GM12878 (cell line): Measurements from ENCODE around the gene SCYGR3. TPM values are rescaled to one million over a fixed set of nuclear protein-coding genes. Genes with fewer than 3 reads are reported as not detected.

Source experiments
- ATAC-seq: fragments of 200-7000 bp; cut with Tn5 transposase; 3 replicates; pipeline ENCODE4 v1.9.1; 2020; ENCODE audit warnings: mild to moderate bottlenecking, moderate library complexity
- BruUV-seq: library from RNA; stranded (reverse); fragments of 400-500 nt; replicated peaks from 2 replicates; lab custom pipeline; 2021; lab: Mats Ljungman, UMichigan
- CTCF ChIA-PET: fragments of 300-600 bp; sonication (Branson Sonifier 250); formaldehyde crosslinking; extraction: SDS; loops from one replicate; lab custom pipeline; 2021; ENCODE audit warnings: inconsistent platforms; lab: Yijun Ruan, JAX
- POLR2A ChIA-PET: fragments of 350-600 bp; formaldehyde crosslinking; extraction: SDS; loops from one replicate; lab custom pipeline; 2021; ENCODE audit warnings: inconsistent platforms; lab: Charles Lee
- RAD21 ChIA-PET: fragments of 300-600 bp; sonication (Branson Sonifier 250); formaldehyde crosslinking; loops from one replicate; lab custom pipeline; 2023; ENCODE audit warnings: antibody characterized with exemption; ENCODE audit not compliant: unreplicated experiment; lab: Charles Lee
- SMC1A ChIA-PET: fragments of 300-600 bp; sonication (Branson Sonifier 250); formaldehyde crosslinking; loops from one replicate; lab custom pipeline; 2023; ENCODE audit not compliant: unreplicated experiment, uncharacterized antibody; lab: Charles Lee
- DNase-seq: peaks from one replicate; pipeline ENCODE4 v3.0.0-alpha.2; 2011; ENCODE audit warnings: low read depth, low spot score
- FAIRE-seq: peaks from 3 replicates; lab custom pipeline; 2011; peaks lifted over from hg19 to GRCh38; lab: Jason Lieb, UNC
- H2AFZ ChIP-seq: 2 replicates; pipeline ENCODE4 v1.6.0; 2011; ENCODE audit warnings: low read depth, low read length, control low read depth; ENCODE audit not compliant: control insufficient read depth
- H3K27ac ChIP-seq: 2 replicates; pipeline ENCODE4 v1.5.1; 2011; ENCODE audit warnings: control low read depth; ENCODE audit not compliant: control insufficient read depth, insufficient read depth
- H3K27me3 ChIP-seq, 2 experiments: replicated peaks in 1 of 2; 2 replicates each; pipeline versions ENCODE4 v1.6.0 to v1.6.1; 2011; ENCODE audit warnings: low read length in 1 of 2; ENCODE audit not compliant: control insufficient read depth in 2 of 2, insufficient read depth in 2 of 2
- H3K36me3 ChIP-seq, 2 experiments: 2 replicates each; pipeline ENCODE4 v1.5.1; 2011; ENCODE audit warnings: low read length in 1 of 2; ENCODE audit not compliant: control insufficient read depth in 2 of 2, insufficient read depth in 2 of 2
- H3K4me1 ChIP-seq: 2 replicates; pipeline ENCODE4 v1.6.1; 2011; ENCODE audit warnings: mild to moderate bottlenecking, low read length, moderate library complexity, mixed read lengths; ENCODE audit not compliant: control insufficient read depth, insufficient read depth
- H3K4me2 ChIP-seq: 2 replicates; pipeline ENCODE4 v1.6.0; 2011; ENCODE audit warnings: control low read depth; ENCODE audit not compliant: control insufficient read depth, insufficient read depth
- H3K4me3 ChIP-seq: fragments of 200-600 bp; sonication (generic); 2 replicates; pipeline ENCODE4 v1.5.1; 2016
- H3K79me2 ChIP-seq: 2 replicates; pipeline ENCODE4 v1.6.0; 2011; ENCODE audit warnings: low read length; ENCODE audit not compliant: control insufficient read depth, insufficient read depth
- H3K9ac ChIP-seq: 2 replicates; pipeline ENCODE4 v1.8.0; 2011; ENCODE audit warnings: low read length, control low read depth, mixed read lengths; ENCODE audit not compliant: control insufficient read depth, insufficient read depth
- H3K9me3 ChIP-seq: replicated peaks from 3 replicates; pipeline ENCODE4 v1.5.1; 2011; ENCODE audit warnings: mild to moderate bottlenecking, low read length; ENCODE audit not compliant: control insufficient read depth, insufficient read depth
- H4K20me1 ChIP-seq: 2 replicates; pipeline ENCODE4 v1.6.0; 2011; ENCODE audit not compliant: control insufficient read depth, insufficient read depth
- BCL11A ChIP-seq: IDR thresholded peaks from 2 replicates; pipeline ENCODE4 v1.6.1; 2011; ENCODE audit warnings: low read depth, low read length
- CHD4 ChIP-seq: fragments of 200-600 bp; sonication (generic); IDR thresholded peaks from 2 replicates; pipeline ENCODE4 v1.6.1; 2016; ENCODE audit warnings: mild to moderate bottlenecking
- CREM ChIP-seq: IDR thresholded peaks from 2 replicates; pipeline ENCODE4 v1.6.1; 2014; ENCODE audit warnings: antibody characterized with exemption, low read depth
- E4F1 ChIP-seq: fragments of 450-650 bp; IDR thresholded peaks from 2 replicates; pipeline ENCODE4 v1.6.1; 2018; ENCODE audit warnings: borderline replicate concordance, mild to moderate bottlenecking; ENCODE audit not compliant: partially characterized antibody
- EED ChIP-seq: sonication (generic); IDR thresholded peaks from 2 replicates; pipeline ENCODE4 v1.6.1; 2016; ENCODE audit warnings: antibody characterized with exemption, low read depth
- NBN ChIP-seq: fragments of 450-650 bp; IDR thresholded peaks from 2 replicates; pipeline ENCODE4 v1.6.1; 2016
- PAX5 ChIP-seq: IDR thresholded peaks from 2 replicates; pipeline ENCODE4 v1.6.1; 2011; ENCODE audit warnings: low read depth, low read length, borderline replicate concordance
- RB1 ChIP-seq: fragments of 450-650 bp; formaldehyde crosslinking; IDR thresholded peaks from 2 replicates; pipeline ENCODE4 v1.6.1; 2017; ENCODE audit warnings: mild to moderate bottlenecking, borderline replicate concordance
- RBBP5 ChIP-seq: fragments of 200-600 bp; sonication (generic); conservative IDR thresholded peaks from 2 replicates; pipeline ENCODE4 v1.6.1; 2016
- RELA ChIP-seq: fragments of 450-650 bp; IDR thresholded peaks from 2 replicates; pipeline ENCODE4 v1.8.0; 2014; ENCODE audit warnings: borderline replicate concordance; ENCODE audit not compliant: partially characterized antibody
- RFX5 ChIP-seq: IDR thresholded peaks from 2 replicates; pipeline ENCODE4 v1.6.1; 2011; ENCODE audit warnings: low read depth, low read length, improper control_type of control experiment
- RUNX3 ChIP-seq: IDR thresholded peaks from 2 replicates; pipeline ENCODE4 v1.6.1; 2012; ENCODE audit warnings: low read length, inconsistent platforms
- SMARCA5 ChIP-seq: fragments of 450-650 bp; IDR thresholded peaks from 2 replicates; pipeline ENCODE4 v1.6.1; 2017; ENCODE audit warnings: mild to moderate bottlenecking
- SP1 ChIP-seq: IDR thresholded peaks from one replicate; pipeline ENCODE4 v1.6.1; 2011; ENCODE audit warnings: low read depth, low read length
- SPI1 ChIP-seq: IDR thresholded peaks from 2 replicates; pipeline ENCODE4 v1.6.1; 2011; ENCODE audit warnings: low read depth, mild to moderate bottlenecking, low read length, moderate library complexity, borderline replicate concordance; ENCODE audit not compliant: insufficient read depth
- YBX1 ChIP-seq: fragments of 450-650 bp; IDR thresholded peaks from 2 replicates; pipeline ENCODE4 v1.6.1; 2016; ENCODE audit warnings: antibody characterized with exemption
- YY1 ChIP-seq: IDR thresholded peaks from 2 replicates; pipeline ENCODE4 v1.6.1; 2011; ENCODE audit warnings: low read depth, mild to moderate bottlenecking, low read length
- ZZZ3 ChIP-seq: IDR thresholded peaks from 2 replicates; pipeline ENCODE4 v1.6.1; 2011; ENCODE audit warnings: low read depth; ENCODE audit not compliant: control insufficient read depth, insufficient read length
- WGBS: methylation state at CpG from one replicate; pipeline ENCODE4 v1.1.6; 2016; ENCODE audit warnings: low lambda C conversion rate; ENCODE audit not compliant: insufficient replicate concordance, insufficient coverage; ENCODE audit errors: missing lambda C conversion rate; 5-methylcytosine and 5-hydroxymethylcytosine counted together
- in situ Hi-C: fragments of 300-500 bp; cut with MboI; formaldehyde crosslinking; loops from 9 replicates; pipeline ENCODE4 v1.14.3; 2018; ENCODE audit warnings: mixed read lengths
- intact Hi-C: fragments of 100-400 bp; cut with micrococcal nuclease; formaldehyde crosslinking; loops from one replicate; pipeline ENCODE4 v1.14.2; 2022; ENCODE audit not compliant: unreplicated experiment
- polyA plus RNA-seq, 11 experiments: library from polyadenylated mRNA; depleted of rRNA in 4 of 11; unstranded in 6 of 11; stranded (reverse) in 5 of 11; fragments of >200 nt; fragmentation: Nextera tagmentation in 4 of 11; fragmentation: Illumina TruSeq in 1 of 11; extraction: Ambion mirVana in 4 of 11; extraction: Trizol in 1 of 11; gene quantifications; 1 replicate in 1 of 11; 2 replicates in 10 of 11; pipeline versions ENCODE4 v1.2.1 to v1.2.3, GENCODE V29; 2011 to 2016; ENCODE audit warnings: inconsistent platforms in 2 of 11, missing spikeins in 2 of 11, low read depth in 1 of 11
- total RNA-seq, 4 experiments: library from RNA; depleted of rRNA in 3 of 4; stranded (reverse); fragments of >200 nt in 3 of 4; fragmentation: Illumina TruSeq in 1 of 4; extraction: Trizol in 1 of 4; gene quantifications; 2 replicates each; pipeline versions ENCODE4 v1.2.1 to v1.2.3, GENCODE V29; 2013 to 2021

The SCYGR3 gene
- total and polyA plus RNA-seq, 10 of the 15 experiments (the other 5 are each of a cell fraction or from before 2014, with no cell fraction given), result not detected

- H3K9ac ChIP-seq, result no peak overlapping the region
- BruUV-seq, result no TSS peak
- POLR2A ChIA-PET, result no interaction called here
- intact Hi-C loops, result no loop called here
- no peaks in the 10 kb centered on the region for H3K4me1 ChIP-seq
- FAIRE-seq (no peak), DNase-seq (no peak), ATAC-seq (no peak)
- CTCF ChIA-PET, result interaction anchor here (1.2 kb wide), 1 partner anchor 149 kb away, joined by 3 read pairs; no protein-coding TSS in a partner anchor
- no peak for TF ChIP-seq YBX1
- TF ChIP-seq CHD4, result no peak
- TF ChIP-seq RUNX3, result peak; percentile 39; the same call in 1 of the 2 replicates
- H3K4me2 ChIP-seq, result no peak overlapping the region
- no peaks in the 10 kb centered on the region for H4K20me1 ChIP-seq
- H3K27ac ChIP-seq, result no peak overlapping the region
- H2AFZ ChIP-seq, result no peak overlapping the region
- RAD21 ChIA-PET, result no interaction called here
- H3K27me3 ChIP-seq, result peaks cover 0 to 1% of the 10 kb centered on the region in 2 experiments; a peak in 1 of 4 replicates
- H3K4me3 ChIP-seq, result no peak overlapping the region
- no peaks in the 10 kb centered on the region for H3K36me3 ChIP-seq
- H3K9me3 ChIP-seq, result no peaks in the 10 kb centered on the region
- in situ Hi-C loops, result no loop called here
- H3K79me2 ChIP-seq, result no peaks in the 10 kb centered on the region
- WGBS, result 79% methylated on average over 7 of the region's 7 CpGs
- SMC1A ChIA-PET, result interaction anchor here (1.6 kb wide), 1 partner anchor 156 kb away, joined by 5 read pairs; no protein-coding TSS in a partner anchor
These were observed 14.8 kb upstream of the SCYGR3 start for GRCh38 chr2:227629435-227629834.

- Histone ChIP-seq H3K4me2 (no peak overlapping the region), H3K9ac (no peak overlapping the region), H3K9me3 (no peaks in the 10 kb centered on the region), H4K20me1 (no peaks in the 10 kb centered on the region), H2AFZ (no peak overlapping the region), H3K4me1 (no peaks in the 10 kb centered on the region), H3K4me3 (no peak overlapping the region), H3K36me3 (no peaks in the 10 kb centered on the region), H3K27ac (no peak overlapping the region), H3K27me3 (peaks cover 0 to under 1% of the 10 kb centered on the region in 2 experiments; a peak in 1 of 4 replicates), H3K79me2 (no peaks in the 10 kb centered on the region)
- POLR2A ChIA-PET, result no interaction called here
- CTCF ChIA-PET, result interaction anchor here (1.0 to 1.4 kb wide), 3 partner anchors 10 to 221 kb away, joined by 3 to 7 read pairs (median 6); no protein-coding TSS in a partner anchor
- SMC1A ChIA-PET, result interaction anchor here (0.7 to 1.6 kb wide), 5 partner anchors 11 to 154 kb away, joined by 3 to 5 read pairs (median 3); no protein-coding TSS in a partner anchor
- 4% methylated on average over 3 of the region's 3 CpGs for WGBS
- DNase-seq, result peak; percentile 50
- peak; percentile 99 for ATAC-seq
- FAIRE-seq, result peak; percentile 71
- no TSS peak for BruUV-seq
- RAD21 ChIA-PET, result interaction anchor here (0.8 to 1.6 kb wide), 6 partner anchors 11 to 363 kb away, joined by 3 to 5 read pairs (median 3); no protein-coding TSS in a partner anchor
- in situ Hi-C loops (no loop called here), intact Hi-C loops (no loop called here)
- 0 out of 2 replicates have a peak, but pooled peaks have one; percentile 27 for TF ChIP-seq YY1
- no peak for TF ChIP-seq RBBP5
- TF ChIP-seq SMARCA5, result no peak
- no peak for TF ChIP-seq E4F1
- TF ChIP-seq CREM, result peak; percentile 51; the same call in 1 of the 2 replicates
- no peak for TF ChIP-seq NBN
- no peak for TF ChIP-seq SP1
- peak; percentile 70 for TF ChIP-seq EED
- no peak for TF ChIP-seq RELA
- TF ChIP-seq RB1, result no peak
- no peak for TF ChIP-seq ZZZ3
- peak; percentile 68 for TF ChIP-seq SPI1
- peak; percentile 49; the same call in 1 of the 2 replicates for TF ChIP-seq BCL11A
- TF ChIP-seq RFX5, result no peak
- 0 out of 2 replicates have a peak, but pooled peaks have one; percentile 28 for TF ChIP-seq PAX5
These were observed 13.1 kb upstream of the SCYGR3 start for GRCh38 chr2:227627769-227628168.
